K562 (cell line): Measurements from ENCODE around the gene CDCA4. TPM values are rescaled to one million over a fixed set of nuclear protein-coding genes. Genes with fewer than 3 reads are reported as not detected.

Source experiments
- ATF2 ChIP-seq: sonication (generic); formaldehyde crosslinking; IDR thresholded peaks from 2 replicates; pipeline ENCODE4 v1.8.1; 2022; ENCODE audit warnings: missing genetic modification reagents
- BCL6 ChIP-seq: fragments of 250-450 bp; sonication (Bioruptor Pico); IDR thresholded peaks from 2 replicates; pipeline ENCODE4 v1.4.0; 2020
- FIP1L1 ChIP-seq: fragments of 200-400 bp; formaldehyde crosslinking; IDR thresholded peaks from 2 replicates; pipeline ENCODE4 v1.6.1; 2018; ENCODE audit warnings: mild to moderate bottlenecking, low read depth, low read length; ENCODE audit not compliant: poor library complexity, severe bottlenecking
- HIVEP1 ChIP-seq: fragments of 250-450 bp; sonication (Bioruptor Pico); IDR thresholded peaks from 2 replicates; pipeline ENCODE4 v1.4.0; 2020; ENCODE audit warnings: mild to moderate bottlenecking
- JUN ChIP-seq, 2 experiments: sonication (generic) in 1 of 2; formaldehyde crosslinking in 1 of 2; IDR thresholded peaks; 2 replicates each; pipeline versions ENCODE4 v1.6.1 to v1.8.0; 2012 to 2022; ENCODE audit warnings: borderline replicate concordance in 2 of 2, mild to moderate bottlenecking in 2 of 2, improper control_type of control experiment in 1 of 2, low read depth in 1 of 2, low read length in 1 of 2, missing genetic modification reagents in 1 of 2
- KDM5B ChIP-seq: fragments of 200-600 bp; sonication (generic); IDR thresholded peaks from 2 replicates; pipeline ENCODE4 v1.6.1; 2012; ENCODE audit warnings: low read depth, mild to moderate bottlenecking, moderate library complexity, low read length, control low read depth, inconsistent platforms; ENCODE audit not compliant: insufficient replicate concordance
- MXI1 ChIP-seq: IDR thresholded peaks from 2 replicates; pipeline ENCODE4 v1.6.1; 2011; ENCODE audit warnings: low read depth, mild to moderate bottlenecking, improper control_type of control experiment, low read length
- NFIX ChIP-seq: fragments of 250-450 bp; sonication (Bioruptor Pico); IDR thresholded peaks from 2 replicates; pipeline ENCODE4 v1.4.0; 2020; ENCODE audit warnings: low read depth, mild to moderate bottlenecking, moderate library complexity
- NR2F6 ChIP-seq: fragments of 450-650 bp; formaldehyde crosslinking; IDR thresholded peaks from 2 replicates; pipeline ENCODE4 v1.4.0; 2020; ENCODE audit warnings: mild to moderate bottlenecking
- PHF8 ChIP-seq: fragments of 200-600 bp; sonication (generic); IDR thresholded peaks from 2 replicates; pipeline ENCODE4 v1.6.1; 2012; ENCODE audit warnings: mixed run types, mild to moderate bottlenecking, inconsistent platforms, low read length, moderate library complexity, borderline replicate concordance
- POLR2A ChIP-seq: fragments of 450-650 bp; conservative IDR thresholded peaks from 2 replicates; pipeline ENCODE4 v1.6.1; 2016
- POLR2H ChIP-seq: IDR thresholded peaks from 2 replicates; pipeline ENCODE4 v1.6.1; 2016; ENCODE audit warnings: missing genetic modification characterization, low read depth, mild to moderate bottlenecking, control low read depth, missing compliant biosample characterization, moderate library complexity
- POU5F1 ChIP-seq: fragments of 150-350 bp; IDR thresholded peaks from 2 replicates; pipeline ENCODE4 v1.6.1; 2014; ENCODE audit warnings: borderline replicate concordance, low read length, low read depth, mild to moderate bottlenecking; ENCODE audit not compliant: partially characterized antibody
- RBM15 ChIP-seq: fragments of 200-400 bp; formaldehyde crosslinking; IDR thresholded peaks from 2 replicates; pipeline ENCODE4 v1.6.1; 2018; ENCODE audit warnings: mild to moderate bottlenecking, low read length, moderate library complexity; ENCODE audit not compliant: insufficient read depth
- SMAD4 ChIP-seq: fragments of 250-450 bp; sonication (Bioruptor Pico); conservative IDR thresholded peaks from 2 replicates; pipeline ENCODE4 v1.8.0; 2021; ENCODE audit warnings: inconsistent platforms, mild to moderate bottlenecking, moderate library complexity
- SMARCA4 ChIP-seq: fragments of 450-650 bp; IDR thresholded peaks from 2 replicates; pipeline ENCODE4 v1.6.1; 2016
- SMARCE1 ChIP-seq: fragments of 450-650 bp; IDR thresholded peaks from 2 replicates; pipeline ENCODE4 v1.7.1; 2016; ENCODE audit warnings: mild to moderate bottlenecking
- TAF1 ChIP-seq: IDR thresholded peaks from 2 replicates; pipeline ENCODE4 v1.6.1; 2011; ENCODE audit warnings: mild to moderate bottlenecking, low read length, moderate library complexity; ENCODE audit not compliant: insufficient read depth, control insufficient read depth, severe bottlenecking; ENCODE audit errors: extremely low read depth
- TBP ChIP-seq: optimal IDR thresholded peaks from 2 replicates; pipeline ENCODE3; 2011; ENCODE audit warnings: low read depth, low read length, improper control_type of control experiment
- THRB ChIP-seq: fragments of 450-650 bp; formaldehyde crosslinking; conservative IDR thresholded peaks from 2 replicates; pipeline ENCODE4 v1.4.0; 2022; ENCODE audit warnings: mild to moderate bottlenecking, missing genetic modification characterization
- XRCC4 ChIP-seq: IDR thresholded peaks from one replicate; pipeline ENCODE4 v1.6.1; 2011; ENCODE audit not compliant: insufficient read depth, insufficient read length; ENCODE audit errors: extremely low read depth
- XRCC5 ChIP-seq: fragments of 200-400 bp; formaldehyde crosslinking; IDR thresholded peaks from 2 replicates; pipeline ENCODE4 v1.6.1; 2017; ENCODE audit warnings: low read depth, mild to moderate bottlenecking, low read length
- ZBTB33 ChIP-seq: sonication (generic); formaldehyde crosslinking; IDR thresholded peaks from 2 replicates; pipeline ENCODE4 v1.8.1; 2023; ENCODE audit warnings: mild to moderate bottlenecking, missing genetic modification reagents
- ZNF764 ChIP-seq: fragments of 250-450 bp; sonication (Bioruptor Pico); IDR thresholded peaks from 2 replicates; pipeline ENCODE4 v1.4.0; 2020; ENCODE audit warnings: low read depth, mild to moderate bottlenecking, moderate library complexity
- polyA plus RNA-seq, 8 experiments: library from polyadenylated mRNA; depleted of rRNA in 4 of 8; stranded (reverse) in 5 of 8; unstranded in 3 of 8; fragments of >200 nt; fragmentation: Nextera tagmentation in 2 of 8; fragmentation: Illumina TruSeq in 1 of 8; extraction: Ambion mirVana in 2 of 8; extraction: Trizol in 1 of 8; gene quantifications; 2 replicates each; pipeline versions ENCODE4 v1.2.1 to v1.2.3, GENCODE V29; 2011 to 2014; ENCODE audit warnings: inconsistent platforms in 1 of 8, missing spikeins in 1 of 8
- total RNA-seq, 7 experiments: library from RNA; depleted of rRNA in 6 of 7; stranded (reverse); fragments of >200 nt in 6 of 7; fragmentation: Illumina TruSeq in 2 of 7; extraction: Trizol in 2 of 7; gene quantifications; 2 replicates each; pipeline versions ENCODE4 v1.2.1 to v1.2.3, GENCODE V29; 2011 to 2021; ENCODE audit warnings: low replicate concordance in 1 of 7

CDCA4 gene
- total and polyA plus RNA-seq, 9 of the 15 experiments (the other 6 are each of a cell fraction or from before 2014, with no cell fraction given): 6.6 to 44.2 (median 23.0) TPM

GRCh38 chr14:105020815-105021655, at the start of gene CDCA4 (continued):
- TF ChIP-seq JUN (IDR thresholded peaks at IDR 0.05; ENCODE audit: borderline replicate concordance, low read depth, low read length) (peak; percentile 31; the same call in 1 of the 2 replicates), JUN (CRISPR knock-in tag; IDR thresholded peaks at IDR 0.05; ENCODE audit: borderline replicate concordance) (no peak), ZNF764 (CRISPR knock-in tag) (no peak), XRCC4 (no peak), SMARCA4 (no peak), RBM15 (no peak), SMAD4 (peak; percentile 55; the same call in 1 of the 2 replicates), MXI1 (peak; percentile 66; the same call in 1 of the 2 replicates), TBP (peak; percentile 62), TAF1 (peak; percentile 64), POU5F1 (no peak), NR2F6 (CRISPR knock-in tag) (no peak), ATF2 (no peak), ZBTB33 (CRISPR knock-in tag) (no peak), SMARCE1 (no peak), HIVEP1 (CRISPR knock-in tag) (no peak), NFIX (CRISPR knock-in tag) (no peak), FIP1L1 (no peak), POLR2A (peak; percentile 72), KDM5B (peak; percentile 70), BCL6 (CRISPR knock-in tag) (no peak), XRCC5 (no peak), PHF8 (peak; percentile 79; the same call in 1 of the 2 replicates), POLR2H (tag) (peak; percentile 55; the same call in 1 of the 2 replicates), THRB (no peak)
